NOMO-1 (cell line): Measurements from ENCODE around the gene SORCS2.
"Not testable (repeated sequence)": the region's sequence is repeated elsewhere in the genome, so short reads cannot be mapped to it uniquely, and the experiment has no call there.

Experiments
- DNase-seq, 2 experiments: peaks; one replicate each; lab custom pipeline; 2025; ENCODE audit not compliant: unreplicated experiment in 2 of 2; lab: John Stamatoyannopoulos, UW

Gene SORCS2

GRCh38 chr4:7159923-7160322 lies 32.4 kb upstream of the SORCS2 start:
- no peak for DNase-seq

GRCh38 chr4:7160439-7160838 lies 31.9 kb upstream of the SORCS2 start:
- DNase-seq, result no peak

GRCh38 chr4:7160951-7161440 lies 31.3 kb upstream of the SORCS2 start:
- DNase-seq, result no peak

- no peak for DNase-seq
These were observed 30.6 kb upstream of the SORCS2 start for GRCh38 chr4:7161721-7162214.

- DNase-seq, result not testable (repeated sequence)
These were observed 27.1 kb upstream of the SORCS2 start for GRCh38 chr4:7165056-7165873.

- DNase-seq, result no peak
These were observed 26.5 kb upstream of the SORCS2 start for GRCh38 chr4:7165874-7166201.

- no peak for DNase-seq
These were observed 26.1 kb upstream of the SORCS2 start for GRCh38 chr4:7166237-7166636.

- no peak for DNase-seq
These were observed 25.2 kb upstream of the SORCS2 start for GRCh38 chr4:7166981-7167700.

- no peak for DNase-seq
These were observed 24.6 kb upstream of the SORCS2 start for GRCh38 chr4:7167706-7168105.

- DNase-seq, result no peak
These were observed 24.2 kb upstream of the SORCS2 start for GRCh38 chr4:7168106-7168505.

GRCh38 chr4:7169134-7169533 lies 23.2 kb upstream of the SORCS2 start:
- no peak for DNase-seq

GRCh38 chr4:7170012-7170411 lies 22.3 kb upstream of the SORCS2 start:
- no peak for DNase-seq

GRCh38 chr4:7171191-7171900 lies 21.0 kb upstream of the SORCS2 start:
- DNase-seq, result no peak

- DNase-seq, result no peak
These were observed 19.8 kb upstream of the SORCS2 start for GRCh38 chr4:7172508-7172907.

GRCh38 chr4:7172946-7173345 lies 19.4 kb upstream of the SORCS2 start:
- no peak for DNase-seq

- DNase-seq, result no peak
These were observed 18.4 kb upstream of the SORCS2 start for GRCh38 chr4:7173841-7174449.

- no peak for DNase-seq
These were observed 13.2 kb upstream of the SORCS2 start for GRCh38 chr4:7179158-7179557.

- DNase-seq, result no peak
These were observed 11.4 kb upstream of the SORCS2 start for GRCh38 chr4:7180938-7181337.

- DNase-seq, result no peak
These were observed 9.7 kb upstream of the SORCS2 start for GRCh38 chr4:7182616-7183015.

GRCh38 chr4:7183161-7183560 lies 9.2 kb upstream of the SORCS2 start:
- no peak for DNase-seq
